Endodermal cell (in vitro differentiated cells): ENCODE measurements around the gene SLC27A2. TPM values are rescaled to one million over a fixed set of nuclear protein-coding genes. Genes with fewer than 3 reads are reported as not detected.

Experiments
- DNase-seq: peaks from one replicate; pipeline ENCODE4 v3.0.0-alpha.2; 2017
- H3K27ac ChIP-seq: 2 replicates; pipeline ENCODE4 v1.5.1; 2013; ENCODE audit warnings: mild to moderate bottlenecking, low read depth, low read length, moderate library complexity
- H3K27me3 ChIP-seq: 2 replicates; pipeline ENCODE4 v1.6.1; 2013; ENCODE audit warnings: mild to moderate bottlenecking, low read length, moderate library complexity; ENCODE audit not compliant: insufficient read depth, control insufficient read depth, poor library complexity, severe bottlenecking
- H3K36me3 ChIP-seq: 2 replicates; pipeline ENCODE4 v1.7.0; 2013; ENCODE audit warnings: mild to moderate bottlenecking, low read length, moderate library complexity; ENCODE audit not compliant: control insufficient read depth, insufficient read depth
- H3K4me1 ChIP-seq: one replicate; pipeline ENCODE4 v1.7.0; 2013; ENCODE audit warnings: low read length; ENCODE audit not compliant: control insufficient read depth, insufficient read depth
- H3K4me3 ChIP-seq: 2 replicates; pipeline ENCODE4 v1.5.1; 2013; ENCODE audit warnings: mild to moderate bottlenecking, low read length, moderate library complexity
- H3K9ac ChIP-seq: 2 replicates; pipeline ENCODE4 v1.6.1; 2013; ENCODE audit warnings: mild to moderate bottlenecking, low read length, moderate library complexity; ENCODE audit not compliant: poor library complexity, severe bottlenecking; ENCODE audit errors: extremely low read depth
- H3K9me3 ChIP-seq: 2 replicates; pipeline ENCODE4 v1.6.1; 2013; ENCODE audit warnings: mild to moderate bottlenecking, low read length, moderate library complexity; ENCODE audit not compliant: control insufficient read depth
- H3K27ac Mint-ChIP-seq: 2 replicates; pipeline ENCODE4 v1.8.0; 2020; ENCODE audit warnings: mixed read lengths
- H3K27me3 Mint-ChIP-seq: 2 replicates; pipeline ENCODE4 v1.8.0; 2021; ENCODE audit warnings: mild to moderate bottlenecking, mixed read lengths; ENCODE audit not compliant: insufficient read depth
- H3K36me3 Mint-ChIP-seq: 2 replicates; pipeline ENCODE4 v1.8.0; 2020; ENCODE audit warnings: low read depth, mixed read lengths
- H3K4me1 Mint-ChIP-seq: 2 replicates; pipeline ENCODE4 v1.8.0; 2020; ENCODE audit warnings: mixed read lengths
- H3K4me3 Mint-ChIP-seq: 2 replicates; pipeline ENCODE4 v1.8.0; 2020; ENCODE audit warnings: mild to moderate bottlenecking, moderate library complexity, mixed read lengths
- H3K9me3 Mint-ChIP-seq: 2 replicates; pipeline ENCODE4 v1.8.0; 2020; ENCODE audit warnings: mild to moderate bottlenecking, mixed read lengths
- CTCF ChIP-seq: fragments of 200-600 bp; sonication (generic); conservative IDR thresholded peaks from 2 replicates; pipeline ENCODE4 v1.5.0; 2021; ENCODE audit warnings: antibody characterized with exemption, mild to moderate bottlenecking
- WGBS, 2 experiments: methylation state at CpG; one replicate each; pipeline versions ENCODE4 v1.1.5 to v1.1.7; 2013; ENCODE audit warnings: missing lambda C conversion rate in 2 of 2, mixed read lengths in 1 of 2; ENCODE audit not compliant: insufficient coverage in 1 of 2, insufficient read length in 1 of 2; 5-methylcytosine and 5-hydroxymethylcytosine counted together
- total RNA-seq, 2 donors: library from RNA; stranded (reverse); fragmentation: NEBNext Ultra II Directional in 1 of 2; extraction: Animal tissue kit (Norgen Biotek cat#: 25700) in 1 of 2; gene quantifications; 2 replicates in 1 of 2; 3 replicates in 1 of 2; pipeline ENCODE4 v1.2.1, GENCODE V29; 2021

SLC27A2 gene
- total RNA-seq, 2 donors from 2014 or later, result 4.0 to 6.8 TPM

GRCh38 chr15:50176869-50177268, 5.1 kb upstream of the SLC27A2 start:
- Histone ChIP-seq H3K9me3 (no peaks in the 10 kb centered on the region), H3K4me3 (no peak overlapping the region), H3K9ac (no peak overlapping the region), H3K36me3 (no peaks in the 10 kb centered on the region), H3K27me3 (peaks cover 52% of the 10 kb centered on the region), H3K4me1 (no peaks in the 10 kb centered on the region), H3K27ac (no peak overlapping the region)
- H3K27ac Mint-ChIP-seq, result no peak overlapping the region
- no peak overlapping the region for H3K4me3 Mint-ChIP-seq
- peaks cover 19% of the 10 kb centered on the region for H3K9me3 Mint-ChIP-seq
- TF ChIP-seq CTCF, result no peak
- no peaks in the 10 kb centered on the region for H3K4me1 Mint-ChIP-seq
- peaks cover 44% of the 10 kb centered on the region for H3K27me3 Mint-ChIP-seq
- H3K36me3 Mint-ChIP-seq, result peaks cover under 1% of the 10 kb centered on the region
- DNase-seq, result no peak

GRCh38 chr15:50180091-50180490, 1.9 kb upstream of the SLC27A2 start:
- TF ChIP-seq CTCF, result no peak
- Mint-ChIP-seq H3K4me3 (no peak overlapping the region), H3K4me1 (peaks cover 10% of the 10 kb centered on the region), H3K36me3 (no peaks in the 10 kb centered on the region), H3K27me3 (peaks cover 65% of the 10 kb centered on the region), H3K9me3 (no peaks in the 10 kb centered on the region), H3K27ac (no peak overlapping the region)
- 87 to 95% methylated on average over 2 to 3 of the region's 3 CpGs for WGBS, 2 experiments
- DNase-seq, result no peak
- Histone ChIP-seq H3K4me1 (no peaks in the 10 kb centered on the region), H3K9me3 (no peaks in the 10 kb centered on the region), H3K9ac (no peak overlapping the region), H3K36me3 (no peaks in the 10 kb centered on the region), H3K27ac (no peak overlapping the region), H3K4me3 (no peak overlapping the region), H3K27me3 (peaks cover 79% of the 10 kb centered on the region)

- DNase-seq, result no peak
- H3K4me3 ChIP-seq, result no peak overlapping the region
- no peak overlapping the region for H3K27ac ChIP-seq
- no peak overlapping the region for H3K27ac Mint-ChIP-seq
- H3K27me3 Mint-ChIP-seq, result peaks cover 65% of the 10 kb centered on the region
- H3K9ac ChIP-seq, result no peak overlapping the region
- no peak overlapping the region for H3K4me3 Mint-ChIP-seq
- 80 to 95% methylated on average over 4 to 7 of the region's 7 CpGs for WGBS, 2 experiments
- no peak for TF ChIP-seq CTCF
- no peaks in the 10 kb centered on the region for H3K9me3 ChIP-seq
- no peaks in the 10 kb centered on the region for H3K4me1 ChIP-seq
- H3K4me1 Mint-ChIP-seq, result peaks cover 10% of the 10 kb centered on the region
- no peaks in the 10 kb centered on the region for H3K36me3 ChIP-seq
- H3K27me3 ChIP-seq, result peaks cover 79% of the 10 kb centered on the region
- no peaks in the 10 kb centered on the region for H3K36me3 Mint-ChIP-seq
- no peaks in the 10 kb centered on the region for H3K9me3 Mint-ChIP-seq
These were observed 1.4 kb upstream of the SLC27A2 start for GRCh38 chr15:50180582-50180981.
